ENCODE data around the gene S1PR1. TPM values are rescaled to one million over a fixed set of nuclear protein-coding genes. Genes with fewer than 3 reads are reported as not detected.
"Not testable (repeated sequence)": the region's sequence is repeated elsewhere in the genome, so short reads cannot be mapped to it uniquely, and the experiment has no call there.

Gene S1PR1
- total and polyA plus RNA-seq, 2 donors (not counting 3 experiments of a cell fraction or from before 2014, with no cell fraction given), result 137 to 387 TPM

DNA sequence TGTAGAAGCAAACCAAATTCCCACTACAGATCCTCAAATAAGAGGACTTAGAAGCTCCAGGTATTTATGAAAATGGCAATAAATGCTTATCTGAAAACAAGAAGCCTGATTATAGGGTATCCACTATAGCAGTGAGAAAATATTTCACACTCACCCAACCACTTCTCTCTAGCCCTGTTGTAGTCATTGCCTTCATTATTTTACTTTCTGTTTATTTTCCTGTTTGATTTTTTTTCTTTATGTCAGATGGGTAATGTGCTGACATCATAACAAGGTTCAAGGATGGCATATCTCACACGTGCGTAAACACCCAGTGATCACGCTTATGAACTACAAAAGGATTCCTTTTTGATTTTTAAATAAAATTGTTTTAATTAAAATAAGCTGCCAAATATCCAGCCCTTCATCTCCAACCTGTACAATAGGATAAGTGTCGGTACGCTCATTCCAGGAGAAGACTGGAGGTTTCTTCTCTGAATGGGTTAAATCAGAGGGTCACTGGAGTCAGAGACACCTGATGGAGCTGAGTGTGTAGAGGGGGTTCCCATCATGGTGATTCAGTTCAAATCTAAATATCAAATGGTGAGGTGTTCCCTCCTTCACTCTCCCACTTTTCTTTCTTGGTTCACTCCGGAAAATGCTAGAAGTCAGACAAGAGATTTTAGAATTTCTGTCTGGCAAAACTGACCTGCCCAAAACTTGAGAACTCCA lies 8.2 kb upstream of the S1PR1 start:
- Histone ChIP-seq H3K4me1 (ENCODE audit: control insufficient read depth, extremely low read depth, insufficient read depth, low read length) (no peaks in the 10 kb centered on the region), H2AFZ (ENCODE audit: low read depth, low read length) (no peak overlapping the region), H3K9me3 (replicated peaks; ENCODE audit: control insufficient read depth, insufficient read depth, low read length) (no peaks in the 10 kb centered on the region), H3K4me2 (ENCODE audit: insufficient read depth, low read length) (no peak overlapping the region), H3K4me3 (replicated peaks in 1 of 3; ENCODE audit: insufficient read depth in 1 of 3, low read depth in 1 of 3, low read length in 3 of 3) (no peak overlapping the region), H4K20me1 (replicated peaks; ENCODE audit: control insufficient read depth, extremely low read depth, insufficient read depth, low read length) (no peaks in the 10 kb centered on the region), H3K9ac (replicated peaks; ENCODE audit: extremely low read depth, insufficient read depth, low read length) (no peak overlapping the region), H3K27me3 (ENCODE audit: control insufficient read depth in 2 of 2, insufficient read depth in 2 of 2, low read length in 2 of 2) (no peaks in the 10 kb centered on the region), H3K79me2 (ENCODE audit: control insufficient read depth, insufficient read depth, low read length) (no peaks in the 10 kb centered on the region), H3K27ac (ENCODE audit: insufficient read depth, low read depth, low read length) (no peak overlapping the region), H3K9me1 (replicated peaks; ENCODE audit: control insufficient read depth, extremely low read depth, insufficient read depth, low read length) (peaks cover 2% of the 10 kb centered on the region), H3K36me3 (ENCODE audit: control insufficient read depth in 2 of 2, extremely low read depth in 1 of 2, insufficient read depth in 2 of 2, low read length in 2 of 2) (no peaks in the 10 kb centered on the region)
- FAIRE-seq (no peak), DNase-seq (ENCODE audit: low read depth, low spot score) (no peak)
- intact Hi-C loops (cut with micrococcal nuclease) (no loop called here), dilution Hi-C loops (cut with MboI; ENCODE audit: extremely low pct_ligation_motif_present, low sequenced_read_pairs) (no loop called here)
- TF ChIP-seq POLR2AphosphoS5 (IDR thresholded peaks at IDR 0.05; ENCODE audit: insufficient read depth, low read depth, low read length), result no peak
- TF ChIP-seq, protein P1, sequence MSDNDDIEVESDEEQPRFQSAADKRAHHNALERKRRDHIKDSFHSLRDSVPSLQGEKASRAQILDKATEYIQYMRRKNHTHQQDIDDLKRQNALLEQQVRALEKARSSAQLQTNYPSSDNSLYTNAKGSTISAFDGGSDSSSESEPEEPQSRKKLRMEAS (IDR thresholded peaks at IDR 0.05; ENCODE audit: insufficient read depth, insufficient read length), result no peak
- no peak for TF ChIP-seq MYC (IDR thresholded peaks at IDR 0.05; ENCODE audit: low read depth, low read length)
- TF ChIP-seq POLR2A (IDR thresholded peaks at IDR 0.05; ENCODE audit: low read depth, low read length), result no peak
- TF ChIP-seq FOS (IDR thresholded peaks at IDR 0.05; ENCODE audit: borderline replicate concordance, insufficient read depth, low read length), result no peak
- TF ChIP-seq, protein P2, sequence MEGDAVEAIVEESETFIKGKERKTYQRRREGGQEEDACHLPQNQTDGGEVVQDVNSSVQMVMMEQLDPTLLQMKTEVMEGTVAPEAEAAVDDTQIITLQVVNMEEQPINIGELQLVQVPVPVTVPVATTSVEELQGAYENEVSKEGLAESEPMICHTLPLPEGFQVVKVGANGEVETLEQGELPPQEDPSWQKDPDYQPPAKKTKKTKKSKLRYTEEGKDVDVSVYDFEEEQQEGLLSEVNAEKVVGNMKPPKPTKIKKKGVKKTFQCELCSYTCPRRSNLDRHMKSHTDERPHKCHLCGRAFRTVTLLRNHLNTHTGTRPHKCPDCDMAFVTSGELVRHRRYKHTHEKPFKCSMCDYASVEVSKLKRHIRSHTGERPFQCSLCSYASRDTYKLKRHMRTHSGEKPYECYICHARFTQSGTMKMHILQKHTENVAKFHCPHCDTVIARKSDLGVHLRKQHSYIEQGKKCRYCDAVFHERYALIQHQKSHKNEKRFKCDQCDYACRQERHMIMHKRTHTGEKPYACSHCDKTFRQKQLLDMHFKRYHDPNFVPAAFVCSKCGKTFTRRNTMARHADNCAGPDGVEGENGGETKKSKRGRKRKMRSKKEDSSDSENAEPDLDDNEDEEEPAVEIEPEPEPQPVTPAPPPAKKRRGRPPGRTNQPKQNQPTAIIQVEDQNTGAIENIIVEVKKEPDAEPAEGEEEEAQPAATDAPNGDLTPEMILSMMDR (IDR thresholded peaks at IDR 0.05; ENCODE audit: extremely low read depth in 1 of 2, insufficient read depth in 1 of 2, low read depth in 1 of 2, low read length in 2 of 2), result no peak
- no peak for TF ChIP-seq JUN (IDR thresholded peaks at IDR 0.05; ENCODE audit: borderline replicate concordance, insufficient read depth, insufficient read length, low read depth)
- no peak for TF ChIP-seq EZH2 (IDR thresholded peaks at IDR 0.05; ENCODE audit: borderline replicate concordance, low read depth, low read length, severe bottlenecking)
- TF ChIP-seq GATA2 (IDR thresholded peaks at IDR 0.05; ENCODE audit: insufficient read depth, insufficient read length, low read depth, low read length), result no peak
- no TSS peak for BruUV-seq (replicated peaks)
- POLR2A ChIA-PET, result no interaction called here
- CTCF ChIA-PET, result interaction anchor here (1.3 to 1.7 kb wide), 2 partner anchors 60 to 78 kb away, joined by 4 read pairs; no protein-coding TSS in a partner anchor

DNA sequence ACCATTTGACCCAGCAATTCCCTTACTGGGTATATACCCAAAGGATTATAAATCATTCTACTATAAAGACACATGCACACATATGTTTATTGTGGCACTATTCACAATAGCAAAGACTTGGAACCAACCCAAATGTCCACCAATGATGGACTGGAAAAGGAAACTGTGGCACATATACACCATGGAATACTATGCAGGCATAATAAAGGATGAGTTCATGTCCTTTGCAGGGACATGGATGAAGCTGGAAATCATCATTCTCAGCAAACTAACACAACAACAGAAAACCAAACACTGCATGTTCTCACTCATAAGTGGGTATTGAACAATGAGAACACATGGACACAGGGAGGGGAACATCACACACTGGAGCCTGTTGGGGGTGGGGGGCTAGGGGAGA lies 4.6 kb upstream of the S1PR1 start:
- H3K4me3 ChIP-seq (replicated peaks in 1 of 3; ENCODE audit: insufficient read depth in 1 of 3, low read depth in 1 of 3, low read length in 3 of 3); DNase-seq (ENCODE audit: low read depth, low spot score); FAIRE-seq; H4K20me1 ChIP-seq (replicated peaks; ENCODE audit: control insufficient read depth, extremely low read depth, insufficient read depth, low read length); H3K9me1 ChIP-seq (replicated peaks; ENCODE audit: control insufficient read depth, extremely low read depth, insufficient read depth, low read length); H3K27me3 ChIP-seq (ENCODE audit: control insufficient read depth in 2 of 2, insufficient read depth in 2 of 2, low read length in 2 of 2); POLR2A ChIA-PET; BruUV-seq (replicated peaks); dilution Hi-C loops (cut with MboI; ENCODE audit: extremely low pct_ligation_motif_present, low sequenced_read_pairs); H3K9ac ChIP-seq (replicated peaks; ENCODE audit: extremely low read depth, insufficient read depth, low read length); H3K4me1 ChIP-seq (ENCODE audit: control insufficient read depth, extremely low read depth, insufficient read depth, low read length); H3K9me3 ChIP-seq (replicated peaks; ENCODE audit: control insufficient read depth, insufficient read depth, low read length); H3K36me3 ChIP-seq (ENCODE audit: control insufficient read depth in 2 of 2, extremely low read depth in 1 of 2, insufficient read depth in 2 of 2, low read length in 2 of 2); H3K4me2 ChIP-seq (ENCODE audit: insufficient read depth, low read length); intact Hi-C loops (cut with micrococcal nuclease); H2AFZ ChIP-seq (ENCODE audit: low read depth, low read length); H3K27ac ChIP-seq (ENCODE audit: insufficient read depth, low read depth, low read length): not testable (repeated sequence)
- CTCF ChIA-PET, result interaction anchor here (1.9 to 4.7 kb wide), 2 partner anchors 78 to 95 kb away, joined by 4 to 60 read pairs; no protein-coding TSS in a partner anchor
- H3K79me2 ChIP-seq (ENCODE audit: control insufficient read depth, insufficient read depth, low read length), result peaks cover 15% of the 10 kb centered on the region

All from endothelial cell of umbilical vein (primary cell).